ENCODE data around the gene RNF4.

The RNF4 gene

GRCh38 chr4:2472187-2472586, 3.3 kb downstream of the RNF4 start:
- no peaks in the 10 kb centered on the region for H3K9me3 ChIP-seq (replicated peaks; ENCODE audit: insufficient read depth, low read length)
- no peak overlapping the region for H3K27ac ChIP-seq (ENCODE audit: low read length)
- H3K9me2 ChIP-seq (replicated peaks; ENCODE audit: insufficient read depth, low read length): no peaks in the 10 kb centered on the region
- H4K20me1 ChIP-seq (ENCODE audit: insufficient read depth, low read length): peaks cover 58% of the 10 kb centered on the region
- TF ChIP-seq EZH2 (optimal IDR thresholded peaks at IDR 0.05; ENCODE audit: low read depth, low read length): no peak
- TF ChIP-seq EZH2phosphoT487 (IDR thresholded peaks at IDR 0.05; ENCODE audit: low read length): no peak
- TF ChIP-seq CTCF (IDR thresholded peaks at IDR 0.05; ENCODE audit: low read length): no peak
- H3F3A ChIP-seq (ENCODE audit: insufficient read depth, low read length): peaks cover 11% of the 10 kb centered on the region; the same call in 1 of the 2 replicates
- no peak overlapping the region for H3K9ac ChIP-seq (ENCODE audit: low read length)
- no peaks in the 10 kb centered on the region for H3K27me3 ChIP-seq (replicated peaks; ENCODE audit: insufficient read depth, low read length)
- no peak overlapping the region for H2AFZ ChIP-seq (ENCODE audit: low read length)
- no peak overlapping the region for H3K4me3 ChIP-seq (ENCODE audit: low read length)
- H3K79me2 ChIP-seq (ENCODE audit: low read length): peaks cover 95% of the 10 kb centered on the region
- H3K4me2 ChIP-seq (ENCODE audit: low read depth, low read length): no peak overlapping the region
- peaks cover 14% of the 10 kb centered on the region for H3K36me3 ChIP-seq (replicated peaks; ENCODE audit: insufficient read depth, low read length)
- DNase-seq: no peak
- peaks cover 6% of the 10 kb centered on the region; the same call in 1 of the 2 replicates for H3K4me1 ChIP-seq (ENCODE audit: low read length)

GRCh38 chr4:2478229-2478628, 9.3 kb downstream of the RNF4 start:
- H3K4me3 ChIP-seq (ENCODE audit: low read length): no peak overlapping the region
- no peak for TF ChIP-seq CTCF (IDR thresholded peaks at IDR 0.05; ENCODE audit: low read length)
- TF ChIP-seq EZH2 (optimal IDR thresholded peaks at IDR 0.05; ENCODE audit: low read depth, low read length): no peak
- no peak for TF ChIP-seq EZH2phosphoT487 (IDR thresholded peaks at IDR 0.05; ENCODE audit: low read length)
- no peak overlapping the region for H3K27ac ChIP-seq (ENCODE audit: low read length)
- no peak overlapping the region for H3K4me2 ChIP-seq (ENCODE audit: low read depth, low read length)
- no peaks in the 10 kb centered on the region for H3K9me3 ChIP-seq (replicated peaks; ENCODE audit: insufficient read depth, low read length)
- H3K36me3 ChIP-seq (replicated peaks; ENCODE audit: insufficient read depth, low read length): no peaks in the 10 kb centered on the region
- H3K4me1 ChIP-seq (ENCODE audit: low read length): peaks cover 27% of the 10 kb centered on the region
- H3K9me2 ChIP-seq (replicated peaks; ENCODE audit: insufficient read depth, low read length): no peaks in the 10 kb centered on the region
- H3F3A ChIP-seq (ENCODE audit: insufficient read depth, low read length): peaks cover 6% of the 10 kb centered on the region; the same call in 1 of the 2 replicates
- H3K79me2 ChIP-seq (ENCODE audit: low read length): peaks cover 100% of the 10 kb centered on the region
- no peak overlapping the region for H2AFZ ChIP-seq (ENCODE audit: low read length)
- peaks cover 90% of the 10 kb centered on the region for H4K20me1 ChIP-seq (ENCODE audit: insufficient read depth, low read length)
- H3K27me3 ChIP-seq (replicated peaks; ENCODE audit: insufficient read depth, low read length): no peaks in the 10 kb centered on the region
- no peak overlapping the region for H3K9ac ChIP-seq (ENCODE audit: low read length)
- no peak for DNase-seq

GRCh38 chr4:2480649-2481048, 11.7 kb downstream of the RNF4 start:
- Histone ChIP-seq H3K9me3 (replicated peaks; ENCODE audit: insufficient read depth, low read length) (no peaks in the 10 kb centered on the region), H3F3A (ENCODE audit: insufficient read depth, low read length) (peaks cover 23% of the 10 kb centered on the region), H3K27ac (ENCODE audit: low read length) (no peak overlapping the region), H4K20me1 (ENCODE audit: insufficient read depth, low read length) (peaks cover 91% of the 10 kb centered on the region), H3K4me3 (ENCODE audit: low read length) (no peak overlapping the region), H3K36me3 (replicated peaks; ENCODE audit: insufficient read depth, low read length) (no peaks in the 10 kb centered on the region), H3K4me2 (ENCODE audit: low read depth, low read length) (no peak overlapping the region), H2AFZ (ENCODE audit: low read length) (no peak overlapping the region), H3K79me2 (ENCODE audit: low read length) (peaks cover 99% of the 10 kb centered on the region), H3K4me1 (ENCODE audit: low read length) (peaks cover 44% of the 10 kb centered on the region), H3K9me2 (replicated peaks; ENCODE audit: insufficient read depth, low read length) (no peaks in the 10 kb centered on the region), H3K27me3 (replicated peaks; ENCODE audit: insufficient read depth, low read length) (no peaks in the 10 kb centered on the region), H3K9ac (ENCODE audit: low read length) (no peak overlapping the region)
- TF ChIP-seq CTCF (IDR thresholded peaks at IDR 0.05; ENCODE audit: low read length): no peak
- TF ChIP-seq EZH2 (optimal IDR thresholded peaks at IDR 0.05; ENCODE audit: low read depth, low read length): no peak
- no peak for TF ChIP-seq EZH2phosphoT487 (IDR thresholded peaks at IDR 0.05; ENCODE audit: low read length)
- no peak for DNase-seq
